Activated CD8-positive, alpha-beta T cell treated with anti-CD3 and anti-CD28 coated beads, Interleukin-2, amount 10 ng/mL, durations not matched to agents 7 days and 5 days (primary cell): ENCODE results near the gene CRIP1. TPM values are rescaled to one million over a fixed set of nuclear protein-coding genes. Genes with fewer than 3 reads are reported as not detected.

Experiments
- ATAC-seq: fragments of 150-1000 bp; cut with Tn5 transposase; one replicate; pipeline ENCODE4 v1.10.0; 2021; ENCODE audit warnings: moderate library complexity
- CTCF ChIA-PET: fragments of 350-600 bp; sonication (Branson Sonifier 250); formaldehyde crosslinking; loops from one replicate; lab custom pipeline; 2021; ENCODE audit warnings: antibody characterized with exemption; lab: Charles Lee
- POLR2A ChIA-PET: fragments of 350-600 bp; sonication (Branson Sonifier 250); formaldehyde crosslinking; loops from one replicate; lab custom pipeline; 2021; ENCODE audit warnings: antibody characterized with exemption; lab: Charles Lee
- DNase-seq: peaks from one replicate; pipeline ENCODE4 v3.0.0-alpha.2; 2020
- H3K27ac Mint-ChIP-seq: one replicate; pipeline ENCODE4 v1.8.0; 2021; ENCODE audit warnings: mild to moderate bottlenecking, mixed read lengths
- H3K27me3 Mint-ChIP-seq: one replicate; pipeline ENCODE4 v1.8.0; 2021; ENCODE audit warnings: low read depth, mixed read lengths
- H3K36me3 Mint-ChIP-seq: one replicate; pipeline ENCODE4 v1.8.0; 2021; ENCODE audit warnings: low read depth, mixed read lengths
- H3K4me1 Mint-ChIP-seq: one replicate; pipeline ENCODE4 v1.8.0; 2021; ENCODE audit warnings: low read depth, mixed read lengths
- H3K4me3 Mint-ChIP-seq: one replicate; pipeline ENCODE4 v1.8.0; 2021; ENCODE audit warnings: mild to moderate bottlenecking, mixed read lengths
- H3K9me3 Mint-ChIP-seq: one replicate; pipeline ENCODE4 v1.8.0; 2022; ENCODE audit warnings: mixed read lengths; ENCODE audit not compliant: insufficient read depth
- total RNA-seq, 2 experiments: library from RNA; stranded (reverse); gene quantifications; one replicate each; pipeline ENCODE4 v1.2.3, GENCODE V29; 2021

CRIP1 gene
- total RNA-seq, 2 experiments from 2014 or later: 587 to 613 TPM

DNA sequence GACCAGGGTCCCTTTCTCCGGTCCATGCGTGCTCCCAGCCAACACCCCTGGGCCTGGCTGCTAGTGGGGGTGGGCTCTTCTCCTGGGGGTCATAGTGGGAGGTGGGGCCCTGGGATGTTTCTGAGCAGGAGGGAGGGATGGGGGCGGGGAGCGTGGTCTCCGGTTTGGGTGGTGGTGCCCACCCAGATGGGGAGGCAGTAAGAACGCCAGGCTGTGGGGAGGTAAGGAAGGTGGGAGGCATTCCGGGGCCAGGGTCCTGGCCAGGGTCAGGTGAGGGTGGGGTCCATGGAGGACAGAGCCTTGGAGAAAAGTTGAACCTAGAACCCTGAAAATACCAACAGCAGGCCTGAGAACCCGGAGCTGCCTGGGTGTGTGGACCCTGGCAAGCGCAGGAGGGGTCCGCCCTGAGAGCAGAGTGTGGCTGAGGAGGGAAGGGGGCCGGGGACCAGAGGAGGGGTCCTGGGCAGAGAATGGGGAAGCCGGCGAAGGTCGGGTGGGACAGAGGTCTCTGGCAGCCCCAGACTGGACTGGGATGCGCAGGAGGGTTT lies 6.4 kb upstream of the CRIP1 start:
- no peaks in the 10 kb centered on the region for H3K9me3 Mint-ChIP-seq
- H3K4me3 Mint-ChIP-seq: no peak overlapping the region
- DNase-seq (no peak), ATAC-seq (no peak)
- peaks cover 26% of the 10 kb centered on the region for H3K27me3 Mint-ChIP-seq
- peaks cover 40% of the 10 kb centered on the region for H3K4me1 Mint-ChIP-seq
- H3K36me3 Mint-ChIP-seq: peaks cover 3% of the 10 kb centered on the region
- ChIA-PET POLR2A (interaction anchor here (0.6 to 2.7 kb wide), 4 partner anchors 9 to 55 kb away, joined by 3 to 53 read pairs (median 4); partner anchors contain the start of gene TEDC1), CTCF (interaction anchor here (0.6 to 2.9 kb wide), 22 partner anchors 9 to 220 kb away, joined by 3 to 132 read pairs (median 4); partner anchors contain the start of genes PACS2, TEDC1 and TEX22)
- peak overlapping the region; percentile 49 for H3K27ac Mint-ChIP-seq

DNA sequence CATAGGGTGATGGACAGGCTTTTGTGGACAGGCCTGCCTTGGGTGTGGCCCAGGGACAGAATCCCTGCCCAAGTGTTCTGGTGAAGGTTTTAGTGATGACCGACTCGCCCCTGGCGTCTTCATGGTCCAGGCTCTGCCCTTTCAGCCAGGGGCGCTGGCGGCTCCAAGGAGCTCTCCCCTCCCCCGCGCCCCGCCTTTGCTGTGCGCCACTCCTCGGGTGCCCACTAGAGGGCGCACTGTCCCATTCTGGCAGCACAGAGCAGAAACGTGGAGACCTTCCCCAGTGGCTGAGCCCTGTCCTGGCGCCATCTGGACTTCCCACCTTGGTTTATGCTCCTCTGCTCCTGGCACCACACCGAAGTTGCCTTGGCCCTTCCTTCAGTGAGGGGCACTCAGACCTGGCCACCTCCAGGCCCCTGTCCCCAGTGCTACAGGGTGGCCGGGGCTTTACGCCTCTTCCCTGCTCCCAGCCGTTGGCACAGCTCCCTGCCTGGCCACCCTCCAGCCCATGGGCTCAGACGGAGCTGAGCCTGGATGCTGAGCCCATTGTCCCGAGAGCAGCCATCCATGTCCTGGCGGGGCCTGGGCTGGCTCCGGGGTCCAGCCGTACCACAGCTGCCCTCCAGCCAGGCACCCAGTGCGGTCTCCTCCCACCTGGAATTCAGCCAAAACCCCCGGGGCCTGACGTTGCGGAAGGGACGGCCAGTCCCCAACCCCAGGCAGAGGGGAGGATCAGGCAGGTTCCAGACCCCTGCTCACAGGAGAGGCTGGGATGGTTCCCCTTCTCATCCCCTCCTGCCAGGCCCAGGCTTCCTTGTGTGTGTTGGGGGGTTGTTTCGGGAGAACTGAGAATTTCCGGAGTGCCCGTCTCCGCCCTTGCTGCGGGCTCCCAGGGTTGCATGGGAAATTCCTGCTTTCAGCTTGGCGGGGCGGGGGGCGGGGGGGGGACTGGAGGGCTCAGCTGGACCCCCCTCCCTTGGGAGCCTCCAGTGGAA lies 5.6 kb upstream of the CRIP1 start:
- ChIA-PET POLR2A (interaction anchor here (0.6 to 2.7 kb wide), 7 partner anchors 10 to 187 kb away, joined by 3 to 53 read pairs (median 4); partner anchors contain the start of gene TEDC1), CTCF (interaction anchor here (0.6 to 2.9 kb wide), 26 partner anchors 10 to 221 kb away, joined by 3 to 132 read pairs (median 4); partner anchors contain the start of genes PACS2, TEDC1 and TEX22)
- ATAC-seq: peak; percentile 45
- peaks cover 3% of the 10 kb centered on the region for H3K36me3 Mint-ChIP-seq
- peak overlapping the region; percentile 98 for H3K27ac Mint-ChIP-seq
- H3K9me3 Mint-ChIP-seq: no peaks in the 10 kb centered on the region
- peak overlapping the region; percentile 55 for H3K4me3 Mint-ChIP-seq
- H3K27me3 Mint-ChIP-seq: peaks cover 23% of the 10 kb centered on the region
- peaks cover 49% of the 10 kb centered on the region for H3K4me1 Mint-ChIP-seq
- peak; percentile 91 for DNase-seq

DNA sequence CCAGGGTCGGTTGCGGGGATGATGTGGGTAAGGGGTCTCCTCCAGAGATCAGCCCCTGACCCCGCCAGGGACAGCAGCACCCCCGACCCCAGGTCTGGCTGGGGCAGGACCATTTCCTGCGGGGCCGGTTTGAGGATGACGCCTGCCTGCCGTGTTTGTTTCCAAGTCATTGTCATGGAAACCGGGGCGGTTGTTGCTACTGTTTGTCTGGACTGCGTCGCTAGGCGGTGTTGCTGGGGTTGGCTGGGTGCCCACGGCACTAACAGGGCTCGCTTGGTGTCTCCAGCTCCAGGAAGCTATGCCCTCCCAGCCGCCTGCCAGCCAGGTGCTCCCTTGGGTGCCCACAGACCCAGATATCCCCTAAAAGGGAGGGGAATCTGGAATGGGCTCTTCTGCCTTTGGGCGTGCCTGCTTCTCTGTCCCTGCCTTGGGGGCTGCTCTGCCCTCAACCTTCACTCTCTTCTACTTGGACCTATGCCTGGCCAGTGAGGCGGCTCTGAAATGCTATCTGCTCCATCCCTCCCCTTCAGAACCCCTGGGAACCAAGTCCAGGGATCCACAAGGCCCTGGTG lies 4.7 kb upstream of the CRIP1 start:
- H3K4me1 Mint-ChIP-seq: peaks cover 53% of the 10 kb centered on the region
- H3K27me3 Mint-ChIP-seq: peaks cover 18% of the 10 kb centered on the region
- H3K9me3 Mint-ChIP-seq: no peaks in the 10 kb centered on the region
- DNase-seq: peak; percentile 98
- H3K27ac Mint-ChIP-seq: peak overlapping the region; percentile 98
- peaks cover 3% of the 10 kb centered on the region for H3K36me3 Mint-ChIP-seq
- ChIA-PET CTCF (interaction anchor here (0.6 to 2.9 kb wide), 9 partner anchors 9 to 111 kb away, joined by 3 to 132 read pairs (median 6); partner anchors contain the start of genes TEDC1 and TEX22), POLR2A (interaction anchor here (0.8 to 2.7 kb wide), 5 partner anchors 9 to 181 kb away, joined by 3 to 53 read pairs (median 5); partner anchors contain the start of genes BRF1 and TEDC1)
- peak; percentile 71 for ATAC-seq
- H3K4me3 Mint-ChIP-seq: peak overlapping the region; percentile 55

DNA sequence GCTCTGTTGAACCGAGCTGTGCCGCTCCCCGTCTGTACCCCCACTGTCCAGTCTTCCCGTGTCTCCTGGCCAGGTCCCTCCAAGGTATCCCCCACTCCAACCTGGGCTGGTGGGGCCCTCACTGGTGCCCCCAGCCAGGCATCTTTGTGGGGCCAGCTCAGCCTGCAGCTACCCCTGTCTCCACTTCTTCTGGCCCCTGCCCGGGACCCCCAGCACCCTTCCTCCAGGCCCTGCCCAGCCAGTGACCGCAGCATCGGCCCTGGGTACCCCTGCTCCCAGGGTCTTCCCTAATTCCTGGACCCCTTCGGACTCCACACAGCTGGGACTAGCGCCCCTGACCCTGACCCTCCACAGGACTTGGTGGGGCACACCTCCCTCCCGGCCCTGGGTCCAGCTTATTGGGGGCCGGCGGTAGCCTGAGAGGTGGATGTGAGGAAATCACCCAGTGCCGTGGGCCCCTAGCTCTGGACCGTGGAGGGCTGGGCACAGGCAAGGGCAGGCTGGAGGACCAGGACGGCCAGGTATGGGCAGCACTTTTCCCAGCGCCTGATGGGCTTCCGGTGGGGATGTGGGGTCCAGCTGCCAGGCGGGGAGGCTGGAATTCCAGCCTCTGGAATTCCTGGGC lies 4.1 kb upstream of the CRIP1 start:
- ChIA-PET CTCF (interaction anchor here (1.1 to 2.9 kb wide), 5 partner anchors 8 to 112 kb away, joined by 3 to 132 read pairs (median 10); partner anchors contain the start of gene TEDC1), POLR2A (interaction anchor here (0.8 to 2.7 kb wide), 5 partner anchors 8 to 181 kb away, joined by 3 to 53 read pairs (median 5); partner anchors contain the start of genes BRF1 and TEDC1)
- Mint-ChIP-seq H3K27me3 (peaks cover 12% of the 10 kb centered on the region), H3K27ac (peak overlapping the region; percentile 98), H3K4me3 (peak overlapping the region; percentile 55), H3K4me1 (peaks cover 48% of the 10 kb centered on the region), H3K9me3 (no peaks in the 10 kb centered on the region), H3K36me3 (no peaks in the 10 kb centered on the region)
- ATAC-seq (no peak), DNase-seq (no peak)

DNA sequence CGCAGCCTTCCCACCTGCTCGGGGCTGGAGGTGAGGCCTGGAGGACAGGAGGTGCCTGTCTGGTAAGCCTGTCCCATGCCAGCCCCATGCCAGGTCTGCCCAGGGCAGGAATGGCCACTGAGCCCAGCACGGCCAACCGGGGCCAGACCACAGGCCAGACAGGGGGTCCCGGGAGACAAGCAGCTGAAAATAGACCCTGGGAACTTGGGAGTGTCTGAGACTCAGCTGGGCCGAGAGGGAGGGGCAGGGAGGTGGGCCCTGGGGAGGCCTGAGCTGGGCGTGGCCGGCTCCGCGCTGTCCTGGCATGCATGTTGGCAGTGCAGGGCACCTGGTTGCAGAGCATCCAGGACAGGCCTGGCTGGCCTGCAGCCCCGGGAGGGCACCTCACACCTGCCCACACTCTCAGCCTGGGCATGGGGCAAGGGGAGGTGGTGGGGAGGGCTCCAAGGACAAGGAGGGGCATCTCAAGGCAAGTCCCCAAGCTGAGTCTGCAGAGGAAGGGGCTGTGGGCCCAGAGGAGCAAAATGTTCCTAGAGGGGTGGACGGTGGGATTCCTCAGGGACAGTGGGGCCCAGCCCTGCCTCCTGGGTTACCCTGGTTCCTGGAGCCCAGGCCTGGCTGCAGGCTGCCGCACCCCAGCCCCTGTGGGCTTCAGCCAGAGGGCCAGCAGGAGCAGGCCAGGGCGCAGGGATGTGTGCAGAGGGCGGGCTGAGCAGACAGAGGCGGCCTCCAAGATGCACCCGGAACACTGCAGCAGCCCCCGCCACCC lies 3.2 kb upstream of the CRIP1 start:
- Mint-ChIP-seq H3K9me3 (no peaks in the 10 kb centered on the region), H3K4me3 (no peak overlapping the region), H3K4me1 (peaks cover 50% of the 10 kb centered on the region), H3K27ac (peak overlapping the region; percentile 98), H3K36me3 (peaks cover 4% of the 10 kb centered on the region), H3K27me3 (peaks cover 12% of the 10 kb centered on the region)
- DNase-seq: no peak
- no peak for ATAC-seq
- POLR2A ChIA-PET: interaction anchor here (1.8 kb wide), 1 partner anchor 84 kb away, joined by 9 read pairs; no protein-coding TSS in a partner anchor
- CTCF ChIA-PET: no interaction called here

DNA sequence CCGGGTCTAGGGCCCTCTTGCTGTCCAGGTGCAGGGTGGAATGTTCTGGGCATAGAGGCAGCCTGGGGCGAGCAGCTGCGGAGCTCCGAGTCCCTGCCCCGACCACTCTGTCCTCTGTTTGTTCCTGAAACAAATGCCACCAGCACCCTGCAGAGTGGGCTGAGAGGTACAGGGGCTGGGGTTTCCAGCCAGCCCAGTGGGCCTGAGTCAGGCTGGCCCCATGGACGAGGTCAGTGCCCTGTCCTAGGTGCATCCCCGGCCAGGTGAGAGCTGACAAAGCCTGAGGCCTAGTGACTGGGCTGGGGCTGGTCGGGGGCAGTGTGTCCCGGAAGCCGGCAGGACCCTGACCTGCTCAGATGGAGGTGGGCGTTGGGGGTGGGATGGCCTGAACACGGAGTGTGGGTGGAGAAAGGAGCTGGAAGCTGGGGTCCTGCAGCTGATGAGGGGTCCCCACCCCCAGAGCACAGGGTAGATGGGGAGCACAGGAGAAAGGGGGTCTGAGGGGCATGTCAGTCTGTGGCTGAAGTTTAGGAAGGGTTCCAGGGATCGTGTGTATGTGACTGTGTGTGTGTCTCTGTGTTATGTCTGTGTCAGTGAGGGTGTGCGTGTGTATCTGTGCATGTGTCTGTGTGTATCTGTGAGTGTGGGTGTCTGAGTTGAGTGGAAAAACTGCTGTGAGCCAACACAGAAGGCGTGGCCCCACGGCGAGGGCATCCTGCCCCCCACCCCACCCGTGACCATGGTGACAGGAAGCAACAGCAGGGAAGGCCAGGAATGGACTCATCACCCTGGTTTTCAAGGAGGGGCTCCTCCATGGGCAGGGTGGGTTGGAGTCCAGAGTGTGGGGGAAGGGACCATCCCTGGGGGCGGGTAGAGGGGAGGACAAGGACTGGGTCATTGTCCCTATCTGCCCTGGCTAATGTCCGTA lies 2.4 kb upstream of the CRIP1 start:
- peaks cover 56% of the 10 kb centered on the region for H3K4me1 Mint-ChIP-seq
- DNase-seq (peak; percentile 64), ATAC-seq (no peak)
- H3K36me3 Mint-ChIP-seq: peaks cover 9% of the 10 kb centered on the region
- H3K27me3 Mint-ChIP-seq: peaks cover 10% of the 10 kb centered on the region
- H3K27ac Mint-ChIP-seq: peak overlapping the region; percentile 33
- no peaks in the 10 kb centered on the region for H3K9me3 Mint-ChIP-seq
- H3K4me3 Mint-ChIP-seq: no peak overlapping the region
- ChIA-PET POLR2A (interaction anchor here (0.6 kb wide), 1 partner anchor 8 kb away, joined by 3 read pairs; no protein-coding TSS in a partner anchor), CTCF (no interaction called here)

DNA sequence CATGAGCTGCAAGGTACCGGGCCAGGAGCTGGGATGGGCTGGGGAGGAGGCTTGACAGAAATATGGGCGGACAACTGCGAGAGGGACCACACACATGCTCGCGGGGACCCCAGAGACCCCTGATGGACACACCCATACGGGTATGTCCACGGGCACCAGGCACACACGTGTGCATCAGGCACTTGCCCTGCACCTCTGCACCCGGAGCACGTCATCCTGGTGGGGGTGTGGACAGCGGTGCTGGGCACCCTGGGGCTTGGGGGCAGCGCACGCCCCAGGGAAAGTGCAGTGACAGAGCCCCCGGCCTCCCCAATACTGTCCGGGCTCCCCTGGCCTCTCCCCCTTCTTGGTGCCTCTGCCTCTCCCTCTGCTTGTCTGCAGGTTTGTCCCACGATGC lies 1.7 kb upstream of the CRIP1 start:
- no peak for DNase-seq
- Mint-ChIP-seq H3K36me3 (peaks cover 13% of the 10 kb centered on the region), H3K4me1 (peaks cover 56% of the 10 kb centered on the region), H3K27ac (peak overlapping the region; percentile 33), H3K27me3 (peaks cover 3% of the 10 kb centered on the region), H3K9me3 (no peaks in the 10 kb centered on the region), H3K4me3 (no peak overlapping the region)
- ChIA-PET CTCF (interaction anchor here (1.5 kb wide), 1 partner anchor 114 kb away, joined by 5 read pairs; no protein-coding TSS in a partner anchor), POLR2A (no interaction called here)
- ATAC-seq: no peak

DNA sequence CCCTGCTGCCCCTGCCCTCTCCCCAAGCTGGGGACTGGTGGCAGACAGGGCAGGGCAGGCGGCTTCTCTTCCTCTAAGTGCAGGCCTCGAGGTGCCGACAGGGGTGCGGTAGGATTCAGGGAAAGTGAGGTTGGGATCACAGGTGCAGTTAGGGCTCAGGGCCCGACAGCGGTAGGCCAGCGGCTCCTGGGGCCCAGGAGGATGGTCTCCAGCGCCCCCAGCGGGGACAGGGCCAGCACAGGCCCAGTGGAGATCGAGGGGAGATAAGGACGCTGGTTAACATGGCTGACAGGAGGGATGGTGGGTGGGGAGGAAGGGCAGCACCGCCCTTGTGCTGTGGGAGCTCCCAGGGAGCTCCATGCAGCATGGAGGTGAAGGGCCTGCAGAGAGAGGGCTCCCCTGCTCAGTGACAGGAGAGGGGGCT lies 935 bp upstream of the CRIP1 start:
- Mint-ChIP-seq H3K9me3 (no peaks in the 10 kb centered on the region), H3K27me3 (no peaks in the 10 kb centered on the region), H3K4me1 (peaks cover 50% of the 10 kb centered on the region), H3K27ac (peak overlapping the region; percentile 37), H3K36me3 (peaks cover 13% of the 10 kb centered on the region), H3K4me3 (peak overlapping the region; percentile 86)
- peak; percentile 60 for DNase-seq
- ATAC-seq: no peak
- ChIA-PET CTCF (interaction anchor here (1.5 kb wide), 1 partner anchor 115 kb away, joined by 5 read pairs; no protein-coding TSS in a partner anchor), POLR2A (no interaction called here)

DNA sequence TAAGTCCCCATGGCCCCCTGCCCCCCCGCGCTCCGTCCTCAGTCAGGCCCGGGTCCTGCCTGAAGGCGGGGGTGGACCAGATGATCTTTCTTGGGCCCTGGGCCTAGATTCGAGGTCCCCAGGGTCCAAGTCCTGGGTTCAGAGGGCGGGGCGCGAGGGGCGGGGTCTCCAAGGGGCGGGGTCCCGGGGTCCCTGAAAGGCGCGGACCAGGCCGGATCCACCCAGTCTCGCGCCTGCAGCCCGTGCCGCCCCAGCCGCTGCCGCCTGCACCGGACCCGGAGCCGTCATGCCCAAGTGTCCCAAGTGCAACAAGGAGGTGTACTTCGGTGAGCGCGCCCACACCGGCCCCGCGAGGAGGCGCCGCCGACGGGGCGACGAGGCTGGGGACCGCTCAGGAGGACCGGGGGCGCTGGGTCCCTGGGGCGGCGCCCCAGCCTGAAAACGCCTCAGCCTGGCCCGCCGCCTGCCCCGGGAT lies 325 bp downstream of the CRIP1 start:
- H3K9me3 Mint-ChIP-seq: no peaks in the 10 kb centered on the region
- ATAC-seq (no peak), DNase-seq (peak; percentile 72)
- H3K27me3 Mint-ChIP-seq: no peaks in the 10 kb centered on the region
- H3K4me3 Mint-ChIP-seq: peak overlapping the region; percentile 86
- peaks cover 43% of the 10 kb centered on the region for H3K4me1 Mint-ChIP-seq
- peak overlapping the region; percentile 88 for H3K27ac Mint-ChIP-seq
- CTCF ChIA-PET: no interaction called here
- H3K36me3 Mint-ChIP-seq: peaks cover 13% of the 10 kb centered on the region
- POLR2A ChIA-PET: no interaction called here
